Natural killer cell (primary cell): ENCODE results near the gene ABCB8. TPM values are rescaled to one million over a fixed set of nuclear protein-coding genes. Genes with fewer than 3 reads are reported as not detected.

Experiments used
- ATAC-seq, 3 donors: fragments of 150-1000 bp in 2 of 3; fragments of 200-7000 bp in 1 of 3; cut with Tn5 transposase; 1 replicate in 1 of 3; 2 replicates in 2 of 3; pipeline ENCODE4 v1.10.0; 2021; ENCODE audit warnings: mild to moderate bottlenecking in 2 of 3, moderate library complexity in 2 of 3
- DNase-seq, 2 donors: peaks; one replicate each; pipeline versions ENCODE4 v3.0.0 to v3.0.0-alpha.2; 2013 to 2021; ENCODE audit warnings: mixed read lengths in 1 of 2
- H3K27ac ChIP-seq: one replicate; pipeline ENCODE4 v1.5.1; 2013; ENCODE audit warnings: mild to moderate bottlenecking, low read length
- H3K27me3 ChIP-seq: one replicate; pipeline ENCODE4 v1.6.1; 2013; ENCODE audit warnings: low read length; ENCODE audit not compliant: control insufficient read depth, insufficient read depth
- H3K36me3 ChIP-seq: one replicate; pipeline ENCODE4 v1.6.1; 2013; ENCODE audit warnings: low read length; ENCODE audit not compliant: control insufficient read depth, insufficient read depth
- H3K4me1 ChIP-seq: one replicate; pipeline ENCODE4 v1.6.1; 2013; ENCODE audit warnings: low read length; ENCODE audit not compliant: control insufficient read depth, insufficient read depth
- H3K4me3 ChIP-seq: one replicate; pipeline ENCODE4 v1.5.1; 2013; ENCODE audit warnings: low read length
- H3K9me3 ChIP-seq: one replicate; pipeline ENCODE4 v1.6.1; 2013; ENCODE audit warnings: low read length; ENCODE audit not compliant: control insufficient read depth, insufficient read depth
- H3K27ac Mint-ChIP-seq, 2 donors: one replicate each; pipeline ENCODE4 v1.8.0; 2022; ENCODE audit warnings: mild to moderate bottlenecking in 2 of 2, mixed read lengths in 2 of 2, moderate library complexity in 1 of 2
- H3K27me3 Mint-ChIP-seq, 2 donors: one replicate each; pipeline ENCODE4 v1.8.0; 2022; ENCODE audit warnings: low read depth in 2 of 2, mixed read lengths in 2 of 2
- H3K36me3 Mint-ChIP-seq: one replicate; pipeline ENCODE4 v1.8.0; 2022; ENCODE audit warnings: mixed read lengths
- H3K4me1 Mint-ChIP-seq, 2 donors: one replicate each; pipeline ENCODE4 v1.8.0; 2022; ENCODE audit warnings: mixed read lengths in 2 of 2
- H3K4me3 Mint-ChIP-seq: one replicate; pipeline ENCODE4 v1.8.0; 2022; ENCODE audit warnings: mild to moderate bottlenecking, moderate library complexity, mixed read lengths
- H3K9me3 Mint-ChIP-seq, 2 donors: one replicate each; pipeline ENCODE4 v1.8.0; 2022; ENCODE audit warnings: mixed read lengths in 2 of 2
- CTCF ChIP-seq: fragments of 200-600 bp; IDR thresholded peaks from one replicate; pipeline ENCODE4 v1.8.0; 2022; ENCODE audit warnings: antibody characterized with exemption
- WGBS: methylation state at CpG from one replicate; pipeline ENCODE4 v1.1.7; 2013; ENCODE audit warnings: missing lambda C conversion rate; ENCODE audit not compliant: insufficient coverage; 5-methylcytosine and 5-hydroxymethylcytosine counted together
- intact Hi-C: fragments of 100-400 bp; cut with micrococcal nuclease; formaldehyde crosslinking; loops from one replicate; pipeline ENCODE4 v1.14.2; 2022
- total RNA-seq, 4 donors: library from RNA; stranded (reverse); fragments of 120-200 nt in 1 of 4; gene quantifications; one replicate each; pipeline versions ENCODE4 v1.2.3 to v1.2.4, GENCODE V29; 2013 to 2022

The ABCB8 gene
- total RNA-seq, 3 donors from 2014 or later (not counting 1 experiment from before 2014, with no cell fraction given) = 50.6 to 60.5 (median 53.7) TPM

GRCh38 chr7:151062399-151063211 is 34.4 kb downstream of the ABCB8 start:
- H3K4me3 Mint-ChIP-seq = no peak overlapping the region
- H3K9me3 Mint-ChIP-seq = no peaks in the 10 kb centered on the region
- Histone ChIP-seq H3K4me1 (peaks cover 27% of the 10 kb centered on the region), H3K36me3 (peaks cover 16% of the 10 kb centered on the region), H3K9me3 (no peaks in the 10 kb centered on the region), H3K4me3 (no peak overlapping the region), H3K27me3 (no peaks in the 10 kb centered on the region), H3K27ac (no peak overlapping the region)
- no peaks in the 10 kb centered on the region for H3K27me3 Mint-ChIP-seq
- H3K27ac Mint-ChIP-seq = no peak overlapping the region
- intact Hi-C loops = no loop called here
- TF ChIP-seq CTCF = no peak
- no peaks in the 10 kb centered on the region for H3K36me3 Mint-ChIP-seq
- DNase-seq (no peak), ATAC-seq (no peak)
- WGBS = 91% methylated on average over 37 of the region's 43 CpGs
- peaks cover 9 to 34% of the 10 kb centered on the region in 2 donors for H3K4me1 Mint-ChIP-seq

GRCh38 chr7:151063212-151063561 is 34.9 kb downstream of the ABCB8 start:
- DNase-seq (no peak), ATAC-seq (no peak)
- Mint-ChIP-seq H3K36me3 (no peaks in the 10 kb centered on the region), H3K27ac (no peak overlapping the region), H3K27me3 (no peaks in the 10 kb centered on the region), H3K4me3 (no peak overlapping the region), H3K4me1 (peaks cover 7 to 30% of the 10 kb centered on the region in 2 donors), H3K9me3 (no peaks in the 10 kb centered on the region)
- no peak overlapping the region for H3K4me3 ChIP-seq
- no peaks in the 10 kb centered on the region for H3K27me3 ChIP-seq
- H3K36me3 ChIP-seq = peaks cover 21% of the 10 kb centered on the region
- intact Hi-C loops = no loop called here
- H3K9me3 ChIP-seq = no peaks in the 10 kb centered on the region
- H3K4me1 ChIP-seq = peaks cover 25% of the 10 kb centered on the region
- no peak for TF ChIP-seq CTCF
- H3K27ac ChIP-seq = no peak overlapping the region
- 97% methylated on average over 11 of the region's 11 CpGs for WGBS

- Mint-ChIP-seq H3K27me3 (no peaks in the 10 kb centered on the region), H3K27ac (no peak overlapping the region), H3K4me1 (peaks cover 0 to 23% of the 10 kb centered on the region in 2 donors), H3K9me3 (no peaks in the 10 kb centered on the region), H3K4me3 (no peak overlapping the region), H3K36me3 (no peaks in the 10 kb centered on the region)
- Histone ChIP-seq H3K27me3 (no peaks in the 10 kb centered on the region), H3K36me3 (peaks cover 28% of the 10 kb centered on the region), H3K4me3 (no peak overlapping the region), H3K9me3 (no peaks in the 10 kb centered on the region), H3K27ac (no peak overlapping the region), H3K4me1 (peaks cover 14% of the 10 kb centered on the region)
- 99% methylated on average over 18 of the region's 18 CpGs for WGBS
- TF ChIP-seq CTCF = no peak
- no peak for ATAC-seq
- intact Hi-C loops = no loop called here
- DNase-seq = no peak
These were observed 36.2 kb downstream of the ABCB8 start for GRCh38 chr7:151064454-151064853.

GRCh38 chr7:151064993-151065392 is 36.7 kb downstream of the ABCB8 start:
- peaks cover 33% of the 10 kb centered on the region for H3K36me3 ChIP-seq

More at GRCh38 chr7:151064993-151065392, 36.7 kb downstream of the ABCB8 start:
- no peak for ATAC-seq
- H3K4me3 Mint-ChIP-seq = no peak overlapping the region
- intact Hi-C loops = no loop called here
- no peaks in the 10 kb centered on the region for H3K36me3 Mint-ChIP-seq
- DNase-seq = no peak
- WGBS = 92% methylated on average over 4 of the region's 6 CpGs
- Histone ChIP-seq H3K9me3 (no peaks in the 10 kb centered on the region), H3K27me3 (no peaks in the 10 kb centered on the region), H3K27ac (no peak overlapping the region), H3K4me1 (peaks cover 12% of the 10 kb centered on the region), H3K4me3 (no peak overlapping the region)
- H3K27ac Mint-ChIP-seq = no peak overlapping the region
- H3K9me3 Mint-ChIP-seq = no peaks in the 10 kb centered on the region
- peaks cover 0 to 20% of the 10 kb centered on the region in 2 donors for H3K4me1 Mint-ChIP-seq
- no peaks in the 10 kb centered on the region for H3K27me3 Mint-ChIP-seq
- TF ChIP-seq CTCF = no peak
